ENCODE results near the gene PRR11.

GRCh38 chr17:59238906-59239305, 83.4 kb downstream of the PRR11 start:
- TF ChIP-seq EZH2 (IDR thresholded peaks at IDR 0.05; ENCODE audit: low read depth) (no peak), CTCF (conservative IDR thresholded peaks at IDR 0.05) (no peak)
